ENCODE data around the gene TSPAN16.

Gene TSPAN16

GRCh38 chr19:11325544-11325943 is 29.6 kb downstream of the TSPAN16 start:
- Histone ChIP-seq H3K27ac (replicated peaks; ENCODE audit: low read length) (no peak overlapping the region), H4K8ac (ENCODE audit: low read depth, low read length) (no peak overlapping the region), H3K23ac (ENCODE audit: low read depth, low read length, poor library complexity) (no peak overlapping the region), H2BK12ac (ENCODE audit: low read length) (no peak overlapping the region), H3K36me3 (replicated peaks in 1 of 2; ENCODE audit: control insufficient read depth in 2 of 2, insufficient read depth in 2 of 2, low read length in 2 of 2) (peaks cover 0 to 14% of the 10 kb centered on the region in 2 donors), H3K27me3 (ENCODE audit: control insufficient read depth in 3 of 3, insufficient read depth in 3 of 3, low read depth in 1 of 3, low read length in 3 of 3) (no peaks in the 10 kb centered on the region), H2AK5ac (ENCODE audit: low read depth, low read length) (no peak overlapping the region), H3K9me3 (replicated peaks in 1 of 2; ENCODE audit: control insufficient read depth in 2 of 2, insufficient read depth in 1 of 2, low read depth in 1 of 2, low read length in 2 of 2) (no peaks in the 10 kb centered on the region), H3K18ac (ENCODE audit: low read length) (no peak overlapping the region), H3K4me3 (ENCODE audit: low read length in 2 of 2) (no peak overlapping the region), H2BK5ac (ENCODE audit: low read length) (no peak overlapping the region), H3K4me1 (ENCODE audit: control insufficient read depth in 2 of 2, insufficient read depth in 1 of 2, low read depth in 1 of 2, low read length in 2 of 2) (peaks cover 0 to 3% of the 10 kb centered on the region in 2 donors), H2BK15ac (ENCODE audit: low read length) (no peak overlapping the region), H2BK120ac (ENCODE audit: low read depth, low read length) (no peak overlapping the region), H3K9ac (ENCODE audit: low read depth, low read length, poor library complexity) (no peak overlapping the region), H2AFZ (ENCODE audit: low read length) (no peak overlapping the region), H3K4me2 (ENCODE audit: insufficient read depth, low read length, poor library complexity, severe bottlenecking) (no peak overlapping the region), H3K4ac (ENCODE audit: low read length) (no peak overlapping the region), H3K14ac (ENCODE audit: low read length) (no peak overlapping the region), H3K79me1 (ENCODE audit: low read depth, low read length) (peaks cover 2% of the 10 kb centered on the region), H4K91ac (ENCODE audit: low read depth, low read length, poor library complexity) (no peak overlapping the region)
- WGBS, 2 donors (ENCODE audit: extremely low coverage in 2 of 2, insufficient read length in 2 of 2, insufficient replicate concordance in 1 of 2): no CpG with 5 or more reads among the region's 7 CpGs
- DNase-seq (ENCODE audit: low spot score): no peak

- Histone ChIP-seq H3K4ac (ENCODE audit: low read length) (no peak overlapping the region), H2AFZ (ENCODE audit: low read length) (no peak overlapping the region), H3K4me3 (ENCODE audit: low read length in 2 of 2) (no peak overlapping the region), H4K91ac (ENCODE audit: low read depth, low read length, poor library complexity) (no peak overlapping the region), H4K8ac (ENCODE audit: low read depth, low read length) (no peak overlapping the region), H3K4me1 (ENCODE audit: control insufficient read depth in 2 of 2, insufficient read depth in 1 of 2, low read depth in 1 of 2, low read length in 2 of 2) (no peaks in the 10 kb centered on the region), H3K14ac (ENCODE audit: low read length) (no peak overlapping the region), H2BK5ac (ENCODE audit: low read length) (no peak overlapping the region), H2BK12ac (ENCODE audit: low read length) (no peak overlapping the region), H3K79me1 (ENCODE audit: low read depth, low read length) (no peaks in the 10 kb centered on the region), H3K18ac (ENCODE audit: low read length) (no peak overlapping the region), H3K27me3 (ENCODE audit: control insufficient read depth in 3 of 3, insufficient read depth in 3 of 3, low read depth in 1 of 3, low read length in 3 of 3) (no peaks in the 10 kb centered on the region), H2BK15ac (ENCODE audit: low read length) (no peak overlapping the region), H3K23ac (ENCODE audit: low read depth, low read length, poor library complexity) (no peak overlapping the region), H3K27ac (replicated peaks; ENCODE audit: low read length) (no peak overlapping the region), H3K4me2 (ENCODE audit: insufficient read depth, low read length, poor library complexity, severe bottlenecking) (no peak overlapping the region), H2AK5ac (ENCODE audit: low read depth, low read length) (no peak overlapping the region), H3K9me3 (replicated peaks in 1 of 2; ENCODE audit: control insufficient read depth in 2 of 2, insufficient read depth in 1 of 2, low read depth in 1 of 2, low read length in 2 of 2) (no peaks in the 10 kb centered on the region), H3K36me3 (replicated peaks in 1 of 2; ENCODE audit: control insufficient read depth in 2 of 2, insufficient read depth in 2 of 2, low read length in 2 of 2) (peaks cover 0 to 22% of the 10 kb centered on the region in 2 donors), H2BK120ac (ENCODE audit: low read depth, low read length) (no peak overlapping the region), H3K9ac (ENCODE audit: low read depth, low read length, poor library complexity) (no peak overlapping the region)
- DNase-seq (ENCODE audit: low spot score): no peak
- WGBS, 2 donors (ENCODE audit: extremely low coverage in 2 of 2, insufficient read length in 2 of 2, insufficient replicate concordance in 1 of 2): no CpG with 5 or more reads among the region's 4 CpGs
These were observed 34.2 kb downstream of the TSPAN16 start for GRCh38 chr19:11330127-11330526.

- no peaks in the 10 kb centered on the region for H3K27me3 ChIP-seq (ENCODE audit: control insufficient read depth in 3 of 3, insufficient read depth in 3 of 3, low read depth in 1 of 3, low read length in 3 of 3)
- no peaks in the 10 kb centered on the region for H3K9me3 ChIP-seq (replicated peaks in 1 of 2; ENCODE audit: control insufficient read depth in 2 of 2, insufficient read depth in 1 of 2, low read depth in 1 of 2, low read length in 2 of 2)
- no peak for DNase-seq (ENCODE audit: low spot score)
- no peak overlapping the region for H2AFZ ChIP-seq (ENCODE audit: low read length)
- H4K91ac ChIP-seq (ENCODE audit: low read depth, low read length, poor library complexity): no peak overlapping the region
- H4K8ac ChIP-seq (ENCODE audit: low read depth, low read length): no peak overlapping the region
- no peak overlapping the region for H3K4me3 ChIP-seq (ENCODE audit: low read length in 2 of 2)
- H3K18ac ChIP-seq (ENCODE audit: low read length): no peak overlapping the region
- no peaks in the 10 kb centered on the region for H3K79me1 ChIP-seq (ENCODE audit: low read depth, low read length)
- no peak overlapping the region for H2AK5ac ChIP-seq (ENCODE audit: low read depth, low read length)
- no peak overlapping the region for H3K27ac ChIP-seq (replicated peaks; ENCODE audit: low read length)
- no peak overlapping the region for H3K4ac ChIP-seq (ENCODE audit: low read length)
- H2BK15ac ChIP-seq (ENCODE audit: low read length): no peak overlapping the region
- no peak overlapping the region for H3K9ac ChIP-seq (ENCODE audit: low read depth, low read length, poor library complexity)
- H3K4me2 ChIP-seq (ENCODE audit: insufficient read depth, low read length, poor library complexity, severe bottlenecking): no peak overlapping the region
- no peak overlapping the region for H3K23ac ChIP-seq (ENCODE audit: low read depth, low read length, poor library complexity)
- WGBS, 2 donors (ENCODE audit: extremely low coverage in 2 of 2, insufficient read length in 2 of 2, insufficient replicate concordance in 1 of 2): no CpG with 5 or more reads among the region's 4 CpGs
- no peak overlapping the region for H2BK12ac ChIP-seq (ENCODE audit: low read length)
- H3K36me3 ChIP-seq (replicated peaks in 1 of 2; ENCODE audit: control insufficient read depth in 2 of 2, insufficient read depth in 2 of 2, low read length in 2 of 2): peaks cover 2 to 25% of the 10 kb centered on the region in 2 donors
- H3K14ac ChIP-seq (ENCODE audit: low read length): no peak overlapping the region
- no peak overlapping the region for H2BK120ac ChIP-seq (ENCODE audit: low read depth, low read length)
- no peaks in the 10 kb centered on the region for H3K4me1 ChIP-seq (ENCODE audit: control insufficient read depth in 2 of 2, insufficient read depth in 1 of 2, low read depth in 1 of 2, low read length in 2 of 2)
- H2BK5ac ChIP-seq (ENCODE audit: low read length): no peak overlapping the region
These were observed 35.5 kb downstream of the TSPAN16 start for GRCh38 chr19:11331502-11331901.

- Histone ChIP-seq H4K91ac (ENCODE audit: low read depth, low read length, poor library complexity) (no peak overlapping the region), H3K4ac (ENCODE audit: low read length) (no peak overlapping the region), H4K8ac (ENCODE audit: low read depth, low read length) (no peak overlapping the region), H2BK12ac (ENCODE audit: low read length) (no peak overlapping the region), H2BK15ac (ENCODE audit: low read length) (no peak overlapping the region), H3K27ac (replicated peaks; ENCODE audit: low read length) (no peak overlapping the region), H2BK120ac (ENCODE audit: low read depth, low read length) (no peak overlapping the region), H3K4me2 (ENCODE audit: insufficient read depth, low read length, poor library complexity, severe bottlenecking) (no peak overlapping the region), H3K9me3 (replicated peaks in 1 of 2; ENCODE audit: control insufficient read depth in 2 of 2, insufficient read depth in 1 of 2, low read depth in 1 of 2, low read length in 2 of 2) (no peaks in the 10 kb centered on the region), H3K36me3 (replicated peaks in 1 of 2; ENCODE audit: control insufficient read depth in 2 of 2, insufficient read depth in 2 of 2, low read length in 2 of 2) (peaks cover 2 to 18% of the 10 kb centered on the region in 2 donors), H3K79me1 (ENCODE audit: low read depth, low read length) (no peaks in the 10 kb centered on the region), H2BK5ac (ENCODE audit: low read length) (no peak overlapping the region), H2AFZ (ENCODE audit: low read length) (no peak overlapping the region), H3K27me3 (ENCODE audit: control insufficient read depth in 3 of 3, insufficient read depth in 3 of 3, low read depth in 1 of 3, low read length in 3 of 3) (no peaks in the 10 kb centered on the region), H3K9ac (ENCODE audit: low read depth, low read length, poor library complexity) (no peak overlapping the region), H3K4me1 (ENCODE audit: control insufficient read depth in 2 of 2, insufficient read depth in 1 of 2, low read depth in 1 of 2, low read length in 2 of 2) (no peaks in the 10 kb centered on the region), H3K23ac (ENCODE audit: low read depth, low read length, poor library complexity) (no peak overlapping the region), H2AK5ac (ENCODE audit: low read depth, low read length) (no peak overlapping the region), H3K14ac (ENCODE audit: low read length) (no peak overlapping the region), H3K18ac (ENCODE audit: low read length) (no peak overlapping the region), H3K4me3 (ENCODE audit: low read length in 2 of 2) (no peak overlapping the region)
- DNase-seq (ENCODE audit: low spot score): no peak
- no CpG with 5 or more reads among the region's 5 CpGs for WGBS, 2 donors (ENCODE audit: extremely low coverage in 2 of 2, insufficient read length in 2 of 2, insufficient replicate concordance in 1 of 2)
These were observed 36.9 kb downstream of the TSPAN16 start for GRCh38 chr19:11332822-11333221.
